HG02610 (cell line): ENCODE results near the gene BRD3.

ENCODE experiments used
- ATAC-seq: cut with Tn5 transposase; IDR thresholded peaks from one replicate; pipeline ENCODE4 v1.9.1; 2021; ENCODE audit warnings: mild to moderate bottlenecking, moderate library complexity; ENCODE audit not compliant: unreplicated experiment

BRD3 gene

GRCh38 chr9:134039386-134040175, 28.2 kb downstream of the BRD3 start:
- ATAC-seq = no peak

GRCh38 chr9:134037641-134038040, 30.2 kb downstream of the BRD3 start:
- ATAC-seq = no peak

- ATAC-seq = no peak
Observed at GRCh38 chr9:134036130-134036529, 31.7 kb downstream of the BRD3 start.

GRCh38 chr9:134035041-134036039, 32.5 kb downstream of the BRD3 start:
- no peak for ATAC-seq

GRCh38 chr9:134034215-134035040, 33.4 kb downstream of the BRD3 start:
- ATAC-seq = no peak

GRCh38 chr9:134033516-134034214, 34.2 kb downstream of the BRD3 start:
- ATAC-seq = no peak

GRCh38 chr9:134032456-134033222, 35.2 kb downstream of the BRD3 start:
- no peak for ATAC-seq

GRCh38 chr9:134031783-134032182, 36.0 kb downstream of the BRD3 start:
- no peak for ATAC-seq

GRCh38 chr9:134030821-134031470, 36.9 kb downstream of the BRD3 start:
- no peak for ATAC-seq

- ATAC-seq = no peak
Observed at GRCh38 chr9:134029248-134030226, 38.3 kb downstream of the BRD3 start.

- ATAC-seq = no peak
Observed at GRCh38 chr9:134028575-134029247, 39.1 kb downstream of the BRD3 start.

- no peak for ATAC-seq
Observed at GRCh38 chr9:134028076-134028475, 39.8 kb downstream of the BRD3 start.

GRCh38 chr9:134027561-134027960, 40.3 kb downstream of the BRD3 start:
- no peak for ATAC-seq

GRCh38 chr9:134026981-134027380, 40.8 kb downstream of the BRD3 start:
- ATAC-seq = no peak

- no peak for ATAC-seq
Observed at GRCh38 chr9:134026581-134026980, 41.2 kb downstream of the BRD3 start.

GRCh38 chr9:134025606-134026541, 42.0 kb downstream of the BRD3 start:
- ATAC-seq = peak; percentile 10
